ENCODE results near the gene ARHGAP26.

The ARHGAP26 gene

DNA sequence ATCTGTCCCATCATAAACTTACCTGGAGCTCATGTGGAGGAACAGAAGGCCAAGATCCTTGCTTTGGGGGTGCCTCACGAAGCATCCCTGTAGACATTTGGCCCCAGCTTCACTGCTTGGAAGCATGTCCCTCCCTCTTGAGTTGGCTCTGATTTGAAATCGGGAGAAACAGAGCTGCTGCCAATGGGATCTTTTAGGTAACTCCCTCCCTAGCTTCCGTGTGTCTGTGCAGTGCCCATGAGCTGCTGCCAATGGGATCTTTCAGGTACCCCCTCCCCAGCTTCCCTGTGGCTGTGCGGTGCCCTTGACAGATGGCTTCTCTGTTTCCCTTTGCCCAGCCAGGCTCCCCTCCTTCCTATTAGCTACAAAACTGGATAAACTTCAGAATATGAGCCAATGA, 455.3 kb downstream of the ARHGAP26 start:
- DNase-seq (ENCODE audit: low spot score): no peak

DNA sequence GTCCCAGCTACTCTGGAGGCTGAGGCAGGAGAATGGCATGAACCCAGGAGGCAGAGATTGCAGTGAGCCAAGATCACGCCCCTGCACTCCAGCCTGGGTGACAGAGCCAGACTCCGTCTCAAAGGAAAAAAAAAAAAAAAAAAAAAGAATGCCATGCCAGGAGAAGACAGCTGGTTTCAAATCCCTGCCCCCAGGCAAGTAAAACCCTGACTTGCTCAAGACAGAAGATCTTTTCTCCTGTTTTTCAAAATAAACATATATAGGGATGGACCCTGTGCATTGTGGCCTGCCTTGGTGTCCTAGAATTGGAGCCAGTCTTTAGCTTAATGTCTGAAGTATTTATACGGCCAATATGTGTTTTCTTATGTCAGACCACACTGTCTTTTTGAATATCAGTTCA, 456.2 kb downstream of the ARHGAP26 start:
- DNase-seq (ENCODE audit: low spot score): no peak

DNA sequence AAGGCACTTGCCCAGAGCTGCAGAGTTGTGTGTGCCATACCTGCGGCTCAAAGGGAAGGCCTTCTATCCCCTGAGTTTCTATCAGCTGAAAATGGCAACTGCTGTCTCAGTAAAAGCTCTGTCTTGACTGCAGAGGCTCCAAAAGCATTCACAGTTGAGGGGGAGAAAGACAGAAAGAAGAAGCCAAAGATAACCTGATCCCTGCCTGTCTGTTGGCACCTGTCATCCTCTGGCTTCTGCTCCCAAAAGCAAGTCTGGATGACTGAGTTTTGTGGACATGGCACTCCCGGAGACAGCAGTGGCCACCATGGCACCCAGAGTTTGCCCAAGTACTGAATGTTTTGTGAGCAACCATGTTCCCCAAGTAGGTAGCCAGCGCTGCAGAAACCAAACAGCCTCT, 456.7 kb downstream of the ARHGAP26 start:
- DNase-seq (ENCODE audit: low spot score): no peak

DNA sequence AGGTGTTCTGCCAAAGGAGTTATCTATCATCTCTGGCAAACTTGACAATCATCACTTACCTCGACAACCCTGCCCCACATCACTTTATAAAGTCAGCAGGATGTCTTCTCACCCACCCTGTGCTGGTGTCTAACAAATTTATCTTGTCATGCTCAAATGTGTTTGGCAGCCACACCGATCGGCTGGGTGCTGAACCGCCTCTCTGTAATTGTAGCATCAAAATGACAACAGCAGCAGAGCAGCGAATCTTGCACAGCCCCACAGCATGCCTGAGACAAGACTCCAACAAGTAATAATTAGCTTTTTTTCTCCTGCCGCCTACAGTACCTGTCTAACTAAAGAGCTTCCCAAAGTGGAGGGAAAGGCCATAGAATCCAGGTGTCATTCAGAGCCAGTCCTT, 457.1 kb downstream of the ARHGAP26 start:
- no peak for DNase-seq (ENCODE audit: low spot score)

DNA sequence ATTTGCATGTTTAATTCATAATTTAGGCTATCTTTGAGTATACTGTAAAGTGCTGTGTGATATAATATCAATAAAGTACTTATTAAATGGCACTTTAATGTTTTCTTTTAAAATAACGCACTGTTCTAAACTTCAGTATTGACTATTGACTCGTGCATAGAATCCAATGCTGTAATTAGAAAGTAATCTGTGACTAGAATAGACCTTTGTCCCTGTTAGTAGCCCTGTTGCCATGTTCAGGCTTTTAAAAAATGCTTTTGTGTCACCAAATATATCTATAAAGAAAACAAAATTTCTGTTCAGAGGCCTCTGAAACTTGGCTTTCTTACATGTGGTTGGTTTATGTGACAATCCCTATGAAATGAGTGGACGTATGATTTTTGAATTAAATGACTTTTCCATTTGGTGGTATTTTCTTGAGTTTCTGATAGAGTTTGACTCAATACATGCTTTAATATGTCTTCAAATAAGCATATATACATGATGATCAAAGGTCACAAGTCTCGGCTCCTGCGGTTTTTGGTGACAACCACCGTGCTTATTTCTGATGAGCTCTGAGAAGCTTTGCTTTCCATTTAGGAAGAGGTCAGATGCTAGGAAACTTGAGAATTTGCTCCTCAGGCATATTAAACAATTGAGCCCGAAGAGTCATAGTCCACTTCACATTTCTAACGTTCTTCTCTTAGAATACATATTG, 458.6 kb downstream of the ARHGAP26 start:
- DNase-seq (ENCODE audit: low spot score): no peak

DNA sequence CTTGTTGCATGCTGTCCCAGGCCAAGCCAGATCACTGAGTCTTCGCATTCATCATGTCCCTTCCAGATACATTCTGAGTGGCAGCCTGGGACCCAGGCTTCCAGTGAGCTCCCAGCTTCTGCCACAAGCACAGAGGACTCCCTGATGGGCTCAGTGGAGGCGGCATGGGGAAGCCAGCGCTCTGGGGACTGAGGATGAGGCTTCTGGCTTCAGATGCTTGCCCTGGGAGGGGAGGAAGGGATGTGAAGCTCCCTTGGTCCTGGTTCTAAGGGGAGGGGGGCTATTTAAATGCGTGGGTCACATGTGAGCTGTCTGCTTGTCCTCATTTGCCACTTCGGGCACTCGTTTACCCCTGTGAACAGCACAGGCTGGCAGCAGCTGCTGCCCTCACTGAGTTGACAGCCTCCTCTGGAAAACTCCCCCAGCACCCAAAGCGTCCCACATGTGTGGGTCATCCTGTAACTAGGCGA, 459.3 kb downstream of the ARHGAP26 start:
- no peak for DNase-seq (ENCODE audit: low spot score)

DNA sequence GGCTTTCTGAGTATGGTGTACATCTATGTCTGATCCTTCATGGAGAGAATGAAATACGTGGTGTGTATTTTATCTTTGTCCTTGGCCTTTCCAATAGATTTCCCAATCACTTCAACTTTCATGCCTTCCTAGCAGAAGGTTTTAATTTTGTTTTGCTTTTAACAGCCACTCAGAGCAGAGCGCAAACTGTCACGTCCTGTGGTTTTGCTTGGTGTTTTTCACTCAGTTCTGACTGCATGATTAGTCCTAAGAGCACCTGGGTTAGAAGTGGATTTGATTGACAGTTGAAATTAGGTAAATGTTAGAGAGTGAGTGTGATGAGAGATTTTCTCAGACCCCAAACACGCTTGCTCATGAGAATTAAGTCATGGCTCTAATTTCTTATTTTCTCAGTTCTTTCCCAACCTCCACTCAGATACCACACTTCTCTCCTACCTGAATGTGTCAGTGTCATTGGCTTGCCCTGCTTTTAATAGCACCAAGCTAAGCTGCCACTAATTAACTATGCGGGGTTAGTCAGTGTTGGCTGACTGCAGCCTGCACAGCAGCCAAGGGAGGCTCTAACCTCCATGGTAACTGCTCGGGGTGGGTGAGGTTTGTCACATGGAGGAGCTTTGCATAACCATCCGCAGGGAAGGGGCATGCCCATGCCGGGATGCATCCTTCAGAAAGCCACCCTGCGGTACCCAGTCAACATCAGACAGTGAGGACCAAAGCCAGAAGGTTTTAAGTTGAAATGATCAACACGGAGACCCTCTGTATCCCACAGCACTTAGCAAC, 459.9 kb downstream of the ARHGAP26 start:
- DNase-seq (ENCODE audit: low spot score): no peak

DNA sequence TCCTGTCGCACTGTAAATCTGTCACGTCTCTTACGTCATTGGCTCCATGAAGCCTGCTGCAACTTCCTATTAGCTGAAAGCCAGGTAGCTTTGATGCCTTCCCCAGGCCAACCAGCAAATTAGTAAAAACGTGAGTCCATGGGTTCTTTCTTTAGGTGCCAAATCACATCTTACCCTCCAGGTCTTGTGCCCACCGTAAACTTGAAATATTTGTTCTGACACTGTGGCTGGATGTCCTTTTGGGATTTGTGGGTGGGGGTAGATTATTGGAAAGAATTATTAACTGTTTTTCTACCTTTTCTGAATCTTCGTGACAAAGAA, 460.5 kb downstream of the ARHGAP26 start:
- DNase-seq (ENCODE audit: low spot score): no peak

DNA sequence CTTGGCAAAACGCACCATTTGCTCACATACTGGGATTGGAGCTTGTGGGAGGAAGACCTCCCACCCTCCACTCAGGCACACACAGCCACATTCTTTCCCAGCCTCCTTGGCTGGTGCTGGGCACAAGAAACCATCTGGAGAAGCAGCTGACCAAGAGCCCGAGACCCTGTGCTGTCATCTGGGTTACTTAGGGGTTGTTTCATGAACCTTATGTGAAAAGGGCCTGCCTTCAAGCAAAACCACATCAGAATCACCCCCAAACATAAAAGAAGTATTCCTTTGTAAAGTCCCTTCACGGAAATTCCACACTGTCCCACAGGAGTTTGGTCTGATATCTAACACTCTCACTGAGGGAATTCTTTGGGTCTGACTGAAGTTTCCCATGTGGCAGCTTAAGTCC, 461.2 kb downstream of the ARHGAP26 start:
- DNase-seq (ENCODE audit: low spot score): no peak

DNA sequence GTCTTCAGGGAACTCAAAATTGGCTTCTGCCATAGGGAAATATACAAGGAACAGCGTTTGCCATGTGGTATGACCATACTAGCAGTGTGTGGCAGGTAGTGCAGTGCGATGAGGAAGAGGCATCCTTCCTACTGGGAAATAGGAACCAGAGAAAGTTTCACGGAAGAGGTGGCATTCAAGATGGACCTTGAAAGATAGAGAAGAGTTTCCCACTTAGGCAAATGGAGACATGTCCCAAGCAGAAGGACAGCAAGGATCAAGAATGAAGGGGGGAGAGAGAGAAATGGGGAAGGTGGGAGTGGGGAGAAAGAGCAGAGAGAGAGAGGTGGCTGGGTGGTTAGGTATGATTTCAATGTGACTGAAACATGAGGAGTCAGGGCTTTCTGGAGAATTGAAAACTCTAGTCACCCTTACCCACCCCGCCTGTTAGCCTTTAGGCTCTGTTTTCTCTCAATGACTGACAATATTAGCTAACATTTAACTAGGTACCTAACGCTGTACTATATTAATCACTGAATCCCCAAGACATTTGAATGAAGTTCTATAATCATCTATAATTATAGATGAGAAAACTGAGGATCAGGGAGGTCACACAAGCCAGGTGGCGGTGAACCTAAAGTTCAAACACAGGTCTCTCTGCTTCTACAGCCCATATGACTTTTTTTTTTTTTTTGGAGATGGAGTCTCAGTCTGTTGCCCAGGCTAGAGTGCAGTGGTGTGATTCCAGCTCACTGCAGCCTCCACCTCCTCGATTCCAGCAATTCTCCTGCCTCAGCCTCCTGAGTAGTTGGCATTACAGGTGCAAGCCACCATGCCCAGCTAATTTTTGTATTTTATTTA, 462.0 kb downstream of the ARHGAP26 start:
- no peak for DNase-seq (ENCODE audit: low spot score)

DNA sequence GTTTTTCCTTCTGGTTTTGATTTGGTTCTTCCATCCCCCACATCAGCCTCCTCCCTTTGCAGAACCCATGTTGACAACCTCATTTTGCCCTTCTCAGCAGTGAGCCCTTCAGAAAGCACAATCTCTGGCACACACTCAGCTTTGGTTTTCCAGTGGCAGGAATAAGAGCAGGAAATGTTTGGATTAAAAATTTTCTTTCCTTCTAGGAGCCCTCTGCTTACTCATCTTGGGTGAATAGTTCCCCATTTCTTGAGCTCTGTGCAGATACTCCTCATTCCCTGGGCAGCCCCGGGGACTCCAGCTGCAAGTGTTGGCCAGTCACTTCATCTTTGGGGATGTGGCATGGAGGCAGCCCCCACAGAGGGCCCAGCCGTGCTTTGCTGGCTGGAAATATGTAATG, 462.9 kb downstream of the ARHGAP26 start:
- no peak for DNase-seq (ENCODE audit: low spot score)

DNA sequence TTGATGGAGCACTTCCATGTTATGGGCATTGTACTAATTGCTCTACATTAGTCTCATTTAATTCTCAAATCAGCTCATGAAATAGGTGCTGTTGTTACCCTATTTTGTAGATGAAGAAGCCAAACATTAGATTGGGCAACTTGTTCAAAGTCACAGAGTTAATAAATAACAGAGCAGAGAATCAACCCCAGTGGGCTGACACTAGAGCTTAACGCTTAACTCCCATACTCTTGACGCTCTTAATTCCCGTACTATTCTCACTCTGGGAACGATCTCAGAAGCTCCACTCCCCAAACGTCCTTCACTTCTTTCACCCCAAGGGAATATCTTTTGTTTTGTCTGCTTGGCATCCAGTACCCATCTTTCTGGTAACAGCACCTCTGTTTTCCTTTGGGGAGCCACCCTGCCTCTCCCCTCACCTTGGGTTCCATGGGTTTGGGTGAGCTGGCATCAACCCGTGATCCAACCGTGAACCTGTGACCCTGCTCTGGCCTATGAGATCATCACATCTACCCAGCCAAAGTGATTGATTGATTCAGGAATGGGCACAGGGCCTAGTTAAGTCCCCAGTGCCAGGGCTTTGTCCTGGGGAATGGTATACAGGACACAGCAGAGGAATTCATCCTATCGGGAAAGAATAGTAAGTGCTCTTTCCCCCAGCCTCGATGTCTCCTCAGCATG, 464.1 kb downstream of the ARHGAP26 start:
- DNase-seq (ENCODE audit: low spot score): no peak

DNA sequence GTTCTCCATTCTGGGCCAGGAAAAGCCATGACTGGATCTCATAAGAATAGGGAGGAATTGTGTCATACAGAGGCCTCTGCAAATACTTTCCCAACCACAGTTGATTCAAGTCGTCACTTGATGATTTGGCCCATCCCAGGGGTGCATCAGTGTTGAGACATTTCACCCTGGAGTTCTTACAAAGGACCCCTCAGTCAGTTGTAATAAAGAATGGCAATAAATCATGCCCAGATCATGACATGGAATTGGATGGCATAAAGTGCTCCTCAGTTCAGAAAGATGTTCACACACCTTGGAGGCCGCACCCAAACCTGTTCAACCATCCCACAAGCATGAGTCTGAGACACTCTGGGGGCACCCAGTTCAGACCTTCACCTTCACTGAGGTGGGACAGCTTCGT, 465.2 kb downstream of the ARHGAP26 start:
- DNase-seq (ENCODE audit: low spot score): no peak

DNA sequence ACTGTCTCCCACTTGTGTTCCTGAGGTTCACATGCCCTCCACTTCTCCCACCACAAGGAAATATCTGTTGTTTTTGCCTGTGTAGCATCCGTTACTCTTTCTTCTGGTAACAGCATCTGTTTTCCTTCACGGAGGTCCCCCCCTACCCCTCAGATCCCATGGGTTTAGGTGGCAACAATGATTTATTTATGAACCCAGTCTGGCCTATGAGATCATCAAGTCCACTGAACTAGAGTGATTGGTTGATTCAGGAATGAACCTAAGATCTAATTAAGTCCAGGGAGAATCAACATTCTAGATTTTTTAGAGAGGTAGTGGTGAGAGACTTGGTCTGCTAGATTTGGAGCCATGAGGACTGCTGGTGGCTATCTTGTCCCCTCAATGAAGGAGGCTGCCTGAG, 466.5 kb downstream of the ARHGAP26 start:
- DNase-seq (ENCODE audit: low spot score): no peak

DNA sequence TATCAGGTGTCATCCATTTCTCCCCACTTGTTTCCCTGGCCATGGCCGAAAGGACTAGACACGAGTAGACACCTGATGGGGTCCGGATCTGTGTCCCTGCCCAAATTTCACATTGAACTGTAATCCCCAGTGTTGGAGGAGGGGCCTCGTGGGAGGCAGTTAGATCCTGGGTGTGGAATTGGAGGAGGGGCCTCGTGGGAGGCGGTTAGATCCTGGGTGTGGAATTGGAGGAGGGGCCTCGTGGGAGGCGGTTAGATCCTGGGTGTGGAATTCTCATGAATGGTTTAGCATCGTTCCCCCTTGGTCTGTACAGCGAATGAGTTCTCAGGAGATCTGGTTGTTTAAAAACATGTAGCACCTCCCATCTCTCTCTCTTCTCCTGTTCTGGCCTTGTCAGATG, 467.5 kb downstream of the ARHGAP26 start:
- DNase-seq (ENCODE audit: low spot score): no peak

DNA sequence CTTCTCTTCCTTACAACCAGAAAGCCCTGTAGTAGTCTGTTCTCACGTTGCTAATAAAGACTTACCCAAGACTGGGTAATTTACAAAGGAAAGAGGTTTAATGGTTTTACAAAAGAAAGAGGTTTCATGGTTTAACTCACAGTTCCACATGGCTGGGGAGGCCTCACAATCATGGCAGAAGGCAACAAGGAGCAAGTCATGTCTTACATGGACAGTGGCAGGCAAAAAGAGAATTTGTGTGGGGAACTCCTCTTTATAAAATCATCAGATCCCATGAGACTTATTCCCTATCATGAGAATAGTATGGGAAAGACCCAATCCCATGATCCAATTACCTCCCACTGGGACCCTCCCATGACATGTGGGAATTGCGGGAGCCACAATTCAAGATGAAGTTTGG, 468.4 kb downstream of the ARHGAP26 start:
- DNase-seq (ENCODE audit: low spot score): no peak

DNA sequence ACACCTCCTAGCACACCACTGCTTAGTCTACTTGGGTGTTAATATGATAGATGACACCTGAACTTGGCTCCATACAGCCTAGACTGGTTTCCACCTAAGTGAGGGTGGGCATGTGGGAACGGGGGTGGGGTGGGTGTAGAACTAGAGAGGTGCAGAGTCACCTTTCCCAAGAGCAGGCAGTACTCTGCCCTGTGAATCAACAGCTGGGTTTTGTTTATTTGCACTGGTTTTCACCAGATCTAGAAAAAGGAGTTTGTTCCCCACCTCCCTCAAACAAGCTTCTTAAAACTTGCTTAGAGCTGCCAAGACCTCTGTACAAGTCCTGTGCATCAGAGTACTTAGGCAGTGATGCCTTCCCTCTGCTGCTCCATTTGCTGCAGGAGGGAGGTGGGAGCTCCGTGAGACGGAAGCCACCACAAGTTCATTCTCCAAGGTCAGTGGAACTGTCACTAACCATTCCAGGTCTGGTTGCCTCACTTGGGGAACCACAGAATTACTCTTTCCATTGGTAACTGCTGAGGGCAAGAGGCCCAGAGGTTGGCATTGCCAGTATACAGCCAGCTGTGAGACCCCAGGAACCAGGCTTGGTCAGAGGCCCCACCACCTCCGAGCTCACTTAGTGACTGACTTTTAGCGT, 469.8 kb downstream of the ARHGAP26 start:
- DNase-seq (ENCODE audit: low spot score): no peak

DNA sequence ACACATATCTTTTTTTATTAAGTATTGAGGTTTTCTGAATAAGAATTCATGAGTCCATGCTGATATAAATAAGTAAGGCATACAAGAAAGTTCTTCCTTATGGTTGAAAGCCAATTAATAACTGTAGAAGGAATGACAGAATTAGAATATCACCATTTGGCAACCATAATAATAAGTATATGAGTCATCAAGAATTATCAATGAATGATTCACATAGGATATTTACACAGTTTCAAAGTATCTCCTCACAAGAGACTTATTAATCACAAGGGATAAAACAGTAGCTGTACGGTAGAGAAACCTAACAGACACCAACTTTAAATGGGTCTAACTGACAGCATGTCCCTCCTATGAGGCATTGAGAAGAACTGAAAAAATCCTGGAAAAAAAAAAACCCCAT, 471.7 kb downstream of the ARHGAP26 start:
- no peak for DNase-seq (ENCODE audit: low spot score)

DNA sequence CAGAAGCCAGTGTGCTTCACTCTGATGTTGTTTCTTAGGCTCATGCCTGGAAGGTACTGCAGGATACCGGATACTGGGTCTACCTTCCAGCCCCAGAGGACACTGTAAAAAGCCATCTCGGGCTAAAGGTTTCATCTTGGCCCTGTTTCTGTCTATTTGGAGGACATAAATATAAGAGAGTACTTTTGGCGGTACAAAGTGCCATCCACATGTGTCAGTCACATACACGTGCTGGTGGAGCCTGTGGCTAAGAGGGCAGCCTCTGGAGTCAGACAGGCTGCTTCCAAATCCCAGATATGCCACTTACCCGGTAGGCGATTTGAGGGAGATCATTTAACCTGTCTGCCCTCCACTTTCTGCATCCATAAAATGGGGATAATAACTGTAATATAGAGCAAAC, 472.9 kb downstream of the ARHGAP26 start:
- no peak for DNase-seq (ENCODE audit: low spot score)

DNA sequence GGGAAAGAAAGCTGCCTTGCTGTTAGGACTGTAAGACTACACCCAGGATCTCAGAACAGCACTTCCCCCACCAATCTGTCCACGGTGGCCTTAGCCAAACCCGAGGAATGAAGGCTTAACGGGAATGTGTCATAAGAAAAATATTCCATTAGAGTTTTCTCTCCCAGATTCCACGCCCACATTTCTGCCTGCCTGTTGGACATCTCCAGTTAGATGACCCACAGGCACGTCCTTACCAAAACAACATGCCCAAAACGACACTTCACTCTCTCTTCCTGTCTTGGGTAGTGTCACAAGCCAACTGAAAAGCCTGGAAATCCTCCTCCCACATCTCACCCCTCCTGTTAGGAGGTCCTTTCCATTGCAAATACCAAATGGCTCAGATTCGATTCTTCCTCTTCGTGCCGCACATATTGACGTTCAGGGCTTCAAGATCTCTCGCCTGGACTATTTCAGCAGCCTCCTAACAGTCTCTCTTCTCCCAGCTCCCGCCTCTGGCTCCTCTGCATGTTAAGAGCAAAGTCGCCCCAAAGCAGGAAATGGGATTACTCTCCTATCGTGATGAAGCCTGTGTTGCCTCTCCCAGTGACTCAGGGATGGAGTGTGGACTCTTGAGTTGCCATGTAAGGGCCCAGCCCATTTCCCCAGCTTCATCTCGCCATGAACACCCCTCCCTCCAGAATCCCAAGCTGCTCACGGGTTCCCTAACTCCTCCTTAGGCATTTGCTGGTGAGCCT, 474.0 kb downstream of the ARHGAP26 start:
- no peak for DNase-seq (ENCODE audit: low spot score)

DNA sequence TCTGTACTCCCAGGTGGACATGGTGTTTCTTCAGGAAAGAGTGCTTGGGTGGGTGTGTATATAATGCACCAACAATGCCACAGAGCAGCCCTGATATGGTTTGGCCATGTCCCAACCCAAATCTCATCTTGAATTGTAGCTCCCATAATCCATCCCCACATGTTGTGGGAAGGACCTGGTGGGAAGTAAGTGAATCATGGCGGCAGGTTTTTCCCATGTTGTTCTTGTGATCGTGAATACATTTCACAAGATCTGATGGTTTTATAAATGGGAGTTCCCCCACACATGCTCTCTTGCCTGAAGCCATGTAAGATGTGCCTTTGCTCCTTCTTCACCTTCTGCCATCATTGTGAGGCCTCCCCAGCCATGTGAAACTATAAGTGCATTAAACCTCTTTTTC, 474.8 kb downstream of the ARHGAP26 start:
- no peak for DNase-seq (ENCODE audit: low spot score)
